A549 treated with ZK216348 at 1 μM for 4 hours (cell line): Measurements from ENCODE around the gene PARG. TPM values are rescaled to one million over a fixed set of nuclear protein-coding genes. Genes with fewer than 3 reads are reported as not detected.

Source experiments
- total RNA-seq: library from RNA; stranded (reverse); fragments of 200-300 nt; extraction: Qiagen RNA extraction; gene quantifications from 5 replicates; pipeline ENCODE4 v1.2.3, GENCODE V29; 2022; ENCODE audit warnings: low read depth

PARG gene
- total RNA-seq, result 15.0 to 22.7 TPM (median 18.2 TPM) in 5 replicates

DNA sequence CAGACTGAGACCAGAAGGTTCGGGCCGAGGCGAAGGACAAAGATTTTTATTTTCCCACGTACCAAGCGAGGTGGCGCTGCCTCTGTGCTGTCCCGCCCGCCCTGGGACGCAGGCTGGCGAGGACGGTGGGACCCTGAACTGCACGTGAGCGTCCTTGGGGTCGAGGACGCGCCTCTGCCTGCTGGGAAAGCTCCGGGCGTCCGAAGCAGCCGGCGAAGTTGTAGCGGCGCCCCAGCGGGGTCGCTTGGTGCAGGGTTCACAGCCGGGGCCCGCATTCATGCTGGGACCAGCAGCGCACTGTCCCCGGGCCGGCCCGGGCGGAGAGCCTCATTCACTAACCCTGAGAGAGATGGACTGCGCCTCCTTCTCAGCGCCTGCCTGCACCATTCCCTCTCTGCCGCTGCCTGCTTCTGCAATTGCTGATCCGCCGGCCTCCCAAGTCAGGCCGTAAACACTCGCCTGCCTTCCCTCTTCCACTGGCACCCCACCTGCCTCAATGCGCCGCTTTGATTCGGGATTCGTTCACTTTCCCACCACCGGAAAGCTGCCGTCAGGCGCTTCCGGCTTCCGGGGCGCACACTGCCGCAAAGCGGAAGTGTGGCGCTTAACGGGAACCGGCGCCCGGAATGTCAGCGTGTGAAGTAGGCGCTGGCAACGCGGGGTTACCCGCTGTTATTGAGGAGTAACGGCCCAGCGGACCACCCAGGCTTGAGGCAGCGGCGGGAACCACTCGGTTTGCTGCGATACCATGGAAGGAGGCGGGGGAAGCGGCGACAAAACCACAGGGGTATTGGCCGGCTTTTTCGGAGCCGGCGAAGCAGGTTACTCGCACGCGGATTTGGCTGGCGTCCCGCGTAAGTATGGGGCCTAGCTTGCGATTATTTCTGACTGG is at the start of gene PARG, which contains the start of gene TIMM23B:
TSS of gene PARG (minus strand) at position 581 of the 892 bp plus-strand sequence. CDS start at position 279, 302 bp downstream.
TSS of gene TIMM23B (plus strand) at position 607 of the 892 bp plus-strand sequence. CDS start at position 749, 142 bp downstream.

DNA sequence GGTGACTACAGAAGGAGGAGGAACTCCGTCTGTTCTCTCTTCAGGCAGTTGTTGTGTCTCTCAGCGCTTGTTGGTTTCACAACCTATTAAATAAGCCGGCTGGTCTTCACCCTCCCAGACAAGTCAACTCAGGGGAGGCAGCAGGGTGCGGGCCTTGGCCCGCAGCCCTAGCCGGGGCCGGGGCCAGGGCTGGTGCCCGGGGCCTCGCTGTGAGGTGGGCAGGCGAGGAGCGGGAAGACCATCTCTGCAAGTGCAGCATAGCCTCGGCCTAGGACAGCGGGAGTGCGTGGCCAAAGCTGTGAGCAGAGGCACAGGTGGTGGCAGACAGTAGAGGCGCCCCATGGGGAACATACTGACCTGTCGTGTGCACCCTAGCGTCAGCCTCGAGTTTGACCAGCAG is 46.5 kb upstream of the PARG start, which contains the start of gene AGAP6:
TSS of gene AGAP6 (plus strand) at position 31 of the 400 bp plus-strand sequence. CDS start at position 341, 310 bp downstream.

Other genes with a start within 250 kb of the PARG start
- gene OGDHL, start 179.7 kb downstream of the PARG start, total RNA-seq, result 0.14 to 0.36 TPM (median 0.18 TPM) in 5 replicates
- 15.6 to 24.9 TPM (median 18.1 TPM) in 5 replicates for gene TIMM23B, start within 50 bp of the PARG start, total RNA-seq
- gene AGAP6, start 46.4 kb upstream of the PARG start, total RNA-seq, result 7.4 to 9.9 TPM (median 9.2 TPM) in 5 replicates
- gene WASHC2A, start 125.9 kb upstream of the PARG start, total RNA-seq, result 12.0 to 15.4 TPM (median 13.1 TPM) in 5 replicates